ENCODE measurements around the gene RNPS1.

DNA sequence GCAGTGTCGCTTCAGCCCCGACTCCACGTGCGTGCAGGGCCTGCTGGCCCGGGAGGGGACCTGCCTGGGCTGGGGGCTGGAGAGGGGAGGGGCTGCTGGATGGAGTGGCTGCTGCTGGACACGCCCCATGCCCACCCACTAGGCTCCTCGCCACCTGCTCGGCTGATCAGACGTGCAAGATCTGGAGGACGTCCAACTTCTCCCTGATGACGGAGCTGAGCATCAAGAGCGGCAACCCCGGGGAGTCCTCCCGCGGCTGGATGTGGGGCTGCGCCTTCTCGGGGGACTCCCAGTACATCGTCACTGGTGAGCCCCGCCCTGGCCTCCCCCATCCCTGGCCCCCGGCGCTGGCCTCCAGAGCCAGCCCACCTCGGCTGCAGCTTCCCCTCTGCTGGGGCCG is 59.6 kb downstream of the RNPS1 start:
- TF ChIP-seq, protein P1, sequence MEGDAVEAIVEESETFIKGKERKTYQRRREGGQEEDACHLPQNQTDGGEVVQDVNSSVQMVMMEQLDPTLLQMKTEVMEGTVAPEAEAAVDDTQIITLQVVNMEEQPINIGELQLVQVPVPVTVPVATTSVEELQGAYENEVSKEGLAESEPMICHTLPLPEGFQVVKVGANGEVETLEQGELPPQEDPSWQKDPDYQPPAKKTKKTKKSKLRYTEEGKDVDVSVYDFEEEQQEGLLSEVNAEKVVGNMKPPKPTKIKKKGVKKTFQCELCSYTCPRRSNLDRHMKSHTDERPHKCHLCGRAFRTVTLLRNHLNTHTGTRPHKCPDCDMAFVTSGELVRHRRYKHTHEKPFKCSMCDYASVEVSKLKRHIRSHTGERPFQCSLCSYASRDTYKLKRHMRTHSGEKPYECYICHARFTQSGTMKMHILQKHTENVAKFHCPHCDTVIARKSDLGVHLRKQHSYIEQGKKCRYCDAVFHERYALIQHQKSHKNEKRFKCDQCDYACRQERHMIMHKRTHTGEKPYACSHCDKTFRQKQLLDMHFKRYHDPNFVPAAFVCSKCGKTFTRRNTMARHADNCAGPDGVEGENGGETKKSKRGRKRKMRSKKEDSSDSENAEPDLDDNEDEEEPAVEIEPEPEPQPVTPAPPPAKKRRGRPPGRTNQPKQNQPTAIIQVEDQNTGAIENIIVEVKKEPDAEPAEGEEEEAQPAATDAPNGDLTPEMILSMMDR (IDR thresholded peaks at IDR 0.05; ENCODE audit: extremely low read depth in 1 of 2, insufficient read depth in 1 of 2, low read depth in 1 of 2, low read length in 2 of 2): no peak
- TF ChIP-seq EZH2 (IDR thresholded peaks at IDR 0.05; ENCODE audit: borderline replicate concordance, low read depth, low read length, severe bottlenecking) (no peak), POLR2A (IDR thresholded peaks at IDR 0.05; ENCODE audit: low read depth, low read length) (no peak), JUN (IDR thresholded peaks at IDR 0.05; ENCODE audit: borderline replicate concordance, insufficient read depth, insufficient read length, low read depth) (no peak), POLR2AphosphoS5 (IDR thresholded peaks at IDR 0.05; ENCODE audit: insufficient read depth, low read depth, low read length) (no peak), MYC (IDR thresholded peaks at IDR 0.05; ENCODE audit: low read depth, low read length) (no peak)
- TF ChIP-seq, protein P2, sequence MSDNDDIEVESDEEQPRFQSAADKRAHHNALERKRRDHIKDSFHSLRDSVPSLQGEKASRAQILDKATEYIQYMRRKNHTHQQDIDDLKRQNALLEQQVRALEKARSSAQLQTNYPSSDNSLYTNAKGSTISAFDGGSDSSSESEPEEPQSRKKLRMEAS (IDR thresholded peaks at IDR 0.05; ENCODE audit: insufficient read depth, insufficient read length): no peak

All from endothelial cell of umbilical vein (primary cell).